HepG2 (cell line): Measurements from ENCODE around the gene CCDC38. TPM values are rescaled to one million over a fixed set of nuclear protein-coding genes. Genes with fewer than 3 reads are reported as not detected.

Experiments
- ADNP ChIP-seq: sonication (generic); formaldehyde crosslinking; IDR thresholded peaks from 2 replicates; pipeline ENCODE4 v1.4.0; 2020; ENCODE audit warnings: missing genetic modification reagents
- BRD4 ChIP-seq: sonication (generic); formaldehyde crosslinking; IDR thresholded peaks from 2 replicates; pipeline ENCODE4 v1.4.0; 2020; ENCODE audit warnings: missing genetic modification reagents
- CC2D1A ChIP-seq: sonication (generic); formaldehyde crosslinking; IDR thresholded peaks from 2 replicates; pipeline ENCODE4 v1.8.1; 2023; ENCODE audit warnings: mild to moderate bottlenecking, missing genetic modification reagents
- DPF2 ChIP-seq: sonication (generic); formaldehyde crosslinking; IDR thresholded peaks from 2 replicates; pipeline ENCODE4 v1.4.0; 2020; ENCODE audit warnings: mild to moderate bottlenecking, low read depth, missing genetic modification reagents, borderline replicate concordance
- FLYWCH1 ChIP-seq: sonication (generic); formaldehyde crosslinking; IDR thresholded peaks from 2 replicates; pipeline ENCODE4 v1.8.1; 2023; ENCODE audit warnings: mild to moderate bottlenecking, missing genetic modification reagents
- FOSL2 ChIP-seq: sonication (generic); formaldehyde crosslinking; IDR thresholded peaks from 2 replicates; pipeline ENCODE4 v1.4.0; 2020; ENCODE audit warnings: missing genetic modification reagents
- FOXM1 ChIP-seq: sonication (generic); formaldehyde crosslinking; IDR thresholded peaks from 2 replicates; pipeline ENCODE4 v1.5.0; 2020; ENCODE audit warnings: missing genetic modification reagents
- HOXA3 ChIP-seq: sonication (generic); formaldehyde crosslinking; IDR thresholded peaks from 2 replicates; pipeline ENCODE4 v1.5.0; 2020; ENCODE audit warnings: missing genetic modification reagents
- IKZF4 ChIP-seq: sonication (generic); formaldehyde crosslinking; IDR thresholded peaks from 2 replicates; pipeline ENCODE4 v1.5.1; 2020; ENCODE audit warnings: borderline replicate concordance, mild to moderate bottlenecking, low read depth, missing genetic modification reagents; ENCODE audit errors: not compliant biosample characterization
- JUNB ChIP-seq: sonication (generic); formaldehyde crosslinking; IDR thresholded peaks from 2 replicates; pipeline ENCODE4 v1.8.0; 2022; ENCODE audit warnings: missing genetic modification reagents, mild to moderate bottlenecking, borderline replicate concordance
- KAT7 ChIP-seq: IDR thresholded peaks from 2 replicates; pipeline ENCODE4 v1.6.1; 2018; ENCODE audit warnings: borderline replicate concordance, missing compliant biosample characterization
- MBD4 ChIP-seq: IDR thresholded peaks from 2 replicates; pipeline ENCODE4 v1.6.1; 2012; ENCODE audit warnings: low read length, inconsistent platforms, borderline replicate concordance
- POLR2AphosphoS5 ChIP-seq: IDR thresholded peaks from 2 replicates; pipeline ENCODE4 v1.6.1; 2012; ENCODE audit warnings: low read depth, low read length
- RAD51 ChIP-seq: fragments of 450-650 bp; IDR thresholded peaks from 2 replicates; pipeline ENCODE4 v1.6.1; 2016; ENCODE audit warnings: borderline replicate concordance
- SMARCE1 ChIP-seq: fragments of 450-650 bp; IDR thresholded peaks from 2 replicates; pipeline ENCODE4 v1.6.1; 2017; ENCODE audit warnings: borderline replicate concordance
- SP4 ChIP-seq: sonication (generic); formaldehyde crosslinking; IDR thresholded peaks from 2 replicates; pipeline ENCODE4 v1.8.1; 2023; ENCODE audit warnings: mild to moderate bottlenecking, missing genetic modification reagents
- ZMYM4 ChIP-seq: sonication (generic); formaldehyde crosslinking; IDR thresholded peaks from 2 replicates; pipeline ENCODE4 v1.8.1; 2023; ENCODE audit warnings: mild to moderate bottlenecking, missing genetic modification reagents
- ZNF333 ChIP-seq: sonication (generic); formaldehyde crosslinking; IDR thresholded peaks from 2 replicates; pipeline ENCODE4 v1.4.0; 2020; ENCODE audit warnings: mild to moderate bottlenecking, missing genetic modification reagents, borderline replicate concordance
- ZNF460 ChIP-seq: sonication (generic); formaldehyde crosslinking; IDR thresholded peaks from 2 replicates; pipeline ENCODE4 v1.5.1; 2020; ENCODE audit warnings: missing genetic modification reagents, mild to moderate bottlenecking, borderline replicate concordance
- ZNF879 ChIP-seq: sonication (generic); formaldehyde crosslinking; IDR thresholded peaks from 2 replicates; pipeline ENCODE4 v1.8.1; 2023; ENCODE audit warnings: missing genetic modification reagents
- polyA plus RNA-seq, 8 experiments: library from polyadenylated mRNA; depleted of rRNA in 3 of 8; stranded (reverse) in 7 of 8; unstranded in 1 of 8; fragments of >200 nt; fragmentation: Illumina TruSeq in 4 of 8; extraction: Trizol in 4 of 8; gene quantifications; 2 replicates each; pipeline versions ENCODE4 v1.2.1 to v1.2.3, GENCODE V29; 2011 to 2016; ENCODE audit warnings: low read depth in 4 of 8, missing spikeins in 1 of 8, mixed read lengths in 1 of 8; ENCODE audit not compliant: insufficient read depth in 1 of 8
- total RNA-seq, 5 experiments: library from RNA; depleted of rRNA; stranded (reverse); fragments of >200 nt; fragmentation: Illumina TruSeq; extraction: Trizol; gene quantifications; 2 replicates each; pipeline ENCODE4 v1.2.3, GENCODE V29; 2016; ENCODE audit warnings: low read depth in 1 of 5
- TF ChIP-seq, protein P1 (sequence below): sonication (generic); formaldehyde crosslinking; IDR thresholded peaks from 2 replicates; pipeline ENCODE4 v1.4.0; 2020; ENCODE audit warnings: mild to moderate bottlenecking, missing genetic modification reagents
- TF ChIP-seq, protein P2 (sequence below): IDR thresholded peaks from 2 replicates; pipeline ENCODE4 v1.6.1; 2016; ENCODE audit warnings: low read depth
- TF ChIP-seq, protein P3 (sequence below): IDR thresholded peaks from 2 replicates; pipeline ENCODE4 v1.6.1; 2018; ENCODE audit warnings: missing genetic modification reagents
- TF ChIP-seq, protein P4 (sequence below): sonication (generic); formaldehyde crosslinking; IDR thresholded peaks from 2 replicates; pipeline ENCODE4 v1.5.0; 2020; ENCODE audit warnings: missing genetic modification reagents, mild to moderate bottlenecking, borderline replicate concordance
- TF ChIP-seq, protein P5 (sequence below): sonication (generic); formaldehyde crosslinking; IDR thresholded peaks from 2 replicates; pipeline ENCODE4 v1.5.1; 2020; ENCODE audit warnings: missing genetic modification reagents, mild to moderate bottlenecking, borderline replicate concordance
- TF ChIP-seq, protein P6 (sequence below): sonication (generic); formaldehyde crosslinking; IDR thresholded peaks from 2 replicates; pipeline ENCODE4 v1.9.0; 2022; ENCODE audit warnings: low read depth, missing genetic modification reagents

The CCDC38 gene
- total and polyA plus RNA-seq, 2 of the 13 experiments (the other 11 are each of a cell fraction or from before 2014, with no cell fraction given): 0.24 to 0.32 TPM

DNA sequence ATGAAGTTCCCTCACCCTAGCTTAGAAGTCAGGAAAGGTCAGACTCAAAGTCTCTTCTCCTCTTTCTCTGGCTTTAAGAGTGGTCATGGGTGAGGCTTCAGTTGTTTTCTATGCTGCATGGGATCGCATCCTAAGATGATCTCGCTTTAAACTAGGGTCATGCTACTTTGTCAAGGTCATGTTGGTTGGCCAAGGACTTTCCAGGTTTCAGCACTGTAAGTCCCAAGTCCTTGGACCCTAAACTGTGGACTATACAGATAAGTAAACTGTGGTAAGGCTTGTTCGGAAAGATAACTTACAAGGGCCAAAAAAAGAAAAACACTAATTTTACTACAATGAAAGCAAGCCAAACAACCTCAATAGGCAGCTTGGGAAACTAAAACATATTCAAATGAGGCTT is 36.4 kb upstream of the CCDC38 start (continued):
- TF ChIP-seq POLR2AphosphoS5 (peak; percentile 15; the same call in 1 of the 2 replicates), JUNB (CRISPR knock-in tag) (no peak), CC2D1A (no peak), ZMYM4 (CRISPR knock-in tag) (peak; percentile 57; the same call in 1 of the 2 replicates), KAT7 (CRISPR knock-in tag) (no peak), HOXA3 (CRISPR knock-in tag) (no peak), ZNF333 (no peak), SP4 (CRISPR knock-in tag) (no peak), IKZF4 (CRISPR knock-in tag) (no peak), RAD51 (no peak), ADNP (CRISPR knock-in tag) (no peak), ZNF879 (no peak), FOXM1 (CRISPR knock-in tag) (no peak), SMARCE1 (no peak), FLYWCH1 (no peak), FOSL2 (CRISPR knock-in tag) (no peak), ZNF460 (no peak), MBD4 (no peak), BRD4 (no peak), DPF2 (CRISPR knock-in tag) (no peak)
- TF ChIP-seq, protein P1, sequence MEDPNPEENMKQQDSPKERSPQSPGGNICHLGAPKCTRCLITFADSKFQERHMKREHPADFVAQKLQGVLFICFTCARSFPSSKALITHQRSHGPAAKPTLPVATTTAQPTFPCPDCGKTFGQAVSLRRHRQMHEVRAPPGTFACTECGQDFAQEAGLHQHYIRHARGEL (CRISPR knock-in tag): no peak
- TF ChIP-seq, protein P2, sequence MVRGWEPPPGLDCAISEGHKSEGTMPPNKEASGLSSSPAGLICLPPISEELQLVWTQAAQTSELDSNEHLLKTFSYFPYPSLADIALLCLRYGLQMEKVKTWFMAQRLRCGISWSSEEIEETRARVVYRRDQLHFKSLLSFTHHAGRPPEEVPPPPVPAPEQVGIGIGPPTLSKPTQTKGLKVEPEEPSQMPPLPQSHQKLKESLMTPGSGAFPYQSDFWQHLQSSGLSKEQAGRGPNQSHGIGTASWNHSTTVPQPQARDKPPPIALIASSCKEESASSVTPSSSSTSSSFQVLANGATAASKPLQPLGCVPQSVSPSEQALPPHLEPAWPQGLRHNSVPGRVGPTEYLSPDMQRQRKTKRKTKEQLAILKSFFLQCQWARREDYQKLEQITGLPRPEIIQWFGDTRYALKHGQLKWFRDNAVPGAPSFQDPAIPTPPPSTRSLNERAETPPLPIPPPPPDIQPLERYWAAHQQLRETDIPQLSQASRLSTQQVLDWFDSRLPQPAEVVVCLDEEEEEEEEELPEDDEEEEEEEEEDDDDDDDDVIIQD: peak; percentile 45; the same call in 1 of the 2 replicates
- TF ChIP-seq, protein P3, sequence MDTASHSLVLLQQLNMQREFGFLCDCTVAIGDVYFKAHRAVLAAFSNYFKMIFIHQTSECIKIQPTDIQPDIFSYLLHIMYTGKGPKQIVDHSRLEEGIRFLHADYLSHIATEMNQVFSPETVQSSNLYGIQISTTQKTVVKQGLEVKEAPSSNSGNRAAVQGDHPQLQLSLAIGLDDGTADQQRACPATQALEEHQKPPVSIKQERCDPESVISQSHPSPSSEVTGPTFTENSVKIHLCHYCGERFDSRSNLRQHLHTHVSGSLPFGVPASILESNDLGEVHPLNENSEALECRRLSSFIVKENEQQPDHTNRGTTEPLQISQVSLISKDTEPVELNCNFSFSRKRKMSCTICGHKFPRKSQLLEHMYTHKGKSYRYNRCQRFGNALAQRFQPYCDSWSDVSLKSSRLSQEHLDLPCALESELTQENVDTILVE (CRISPR knock-in tag): no peak
- TF ChIP-seq, protein P4, sequence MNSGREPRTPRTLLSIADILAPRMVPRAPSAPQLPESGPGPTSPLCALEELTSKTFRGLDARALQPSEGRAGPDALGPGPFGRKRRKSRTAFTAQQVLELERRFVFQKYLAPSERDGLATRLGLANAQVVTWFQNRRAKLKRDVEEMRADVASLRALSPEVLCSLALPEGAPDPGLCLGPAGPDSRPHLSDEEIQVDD (CRISPR knock-in tag): no peak
- TF ChIP-seq, protein P5, sequence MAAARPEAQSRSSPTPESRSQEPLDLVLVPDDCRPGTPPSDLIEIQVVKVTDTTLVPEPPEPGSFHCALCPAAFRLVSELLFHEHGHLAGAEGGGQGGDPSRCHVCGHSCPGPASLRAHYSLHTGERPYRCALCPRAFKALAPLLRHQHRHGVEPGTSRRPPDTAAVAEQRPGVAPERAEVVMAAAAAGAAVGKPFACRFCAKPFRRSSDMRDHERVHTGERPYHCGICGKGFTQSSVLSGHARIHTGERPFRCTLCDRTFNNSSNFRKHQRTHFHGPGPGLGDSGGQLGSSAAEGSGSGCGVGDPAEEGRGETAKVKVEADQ (CRISPR knock-in tag): no peak
- TF ChIP-seq, protein P6, sequence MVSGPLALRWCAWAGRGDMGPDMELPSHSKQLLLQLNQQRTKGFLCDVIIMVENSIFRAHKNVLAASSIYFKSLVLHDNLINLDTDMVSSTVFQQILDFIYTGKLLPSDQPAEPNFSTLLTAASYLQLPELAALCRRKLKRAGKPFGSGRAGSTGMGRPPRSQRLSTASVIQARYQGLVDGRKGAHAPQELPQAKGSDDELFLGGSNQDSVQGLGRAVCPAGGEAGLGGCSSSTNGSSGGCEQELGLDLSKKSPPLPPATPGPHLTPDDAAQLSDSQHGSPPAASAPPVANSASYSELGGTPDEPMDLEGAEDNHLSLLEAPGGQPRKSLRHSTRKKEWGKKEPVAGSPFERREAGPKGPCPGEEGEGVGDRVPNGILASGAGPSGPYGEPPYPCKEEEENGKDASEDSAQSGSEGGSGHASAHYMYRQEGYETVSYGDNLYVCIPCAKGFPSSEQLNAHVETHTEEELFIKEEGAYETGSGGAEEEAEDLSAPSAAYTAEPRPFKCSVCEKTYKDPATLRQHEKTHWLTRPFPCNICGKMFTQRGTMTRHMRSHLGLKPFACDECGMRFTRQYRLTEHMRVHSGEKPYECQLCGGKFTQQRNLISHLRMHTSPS: no peak
